ENCODE measurements around the gene GRK2.

The GRK2 gene

GRCh38 chr11:67312187-67313021 lies 46.1 kb downstream of the GRK2 start:
- no peak for TF ChIP-seq RAD21 (IDR thresholded peaks at IDR 0.05; ENCODE audit: low read depth)
- TF ChIP-seq TAF1 (IDR thresholded peaks at IDR 0.05; ENCODE audit: low read depth), result no peak
- no peak for TF ChIP-seq ZBTB7A (IDR thresholded peaks at IDR 0.05; ENCODE audit: low read depth)
- TF ChIP-seq EGR1 (IDR thresholded peaks at IDR 0.05), result no peak
- TF ChIP-seq, protein P1, sequence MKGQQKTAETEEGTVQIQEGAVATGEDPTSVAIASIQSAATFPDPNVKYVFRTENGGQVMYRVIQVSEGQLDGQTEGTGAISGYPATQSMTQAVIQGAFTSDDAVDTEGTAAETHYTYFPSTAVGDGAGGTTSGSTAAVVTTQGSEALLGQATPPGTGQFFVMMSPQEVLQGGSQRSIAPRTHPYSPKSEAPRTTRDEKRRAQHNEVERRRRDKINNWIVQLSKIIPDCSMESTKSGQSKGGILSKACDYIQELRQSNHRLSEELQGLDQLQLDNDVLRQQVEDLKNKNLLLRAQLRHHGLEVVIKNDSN (IDR thresholded peaks at IDR 0.05), result no peak
- TF ChIP-seq TCF12 (IDR thresholded peaks at IDR 0.05; ENCODE audit: low read depth), result no peak
- TF ChIP-seq, protein P2, sequence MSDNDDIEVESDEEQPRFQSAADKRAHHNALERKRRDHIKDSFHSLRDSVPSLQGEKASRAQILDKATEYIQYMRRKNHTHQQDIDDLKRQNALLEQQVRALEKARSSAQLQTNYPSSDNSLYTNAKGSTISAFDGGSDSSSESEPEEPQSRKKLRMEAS (IDR thresholded peaks at IDR 0.05), result no peak
- TF ChIP-seq NFIC (IDR thresholded peaks at IDR 0.05), result no peak
- TF ChIP-seq EP300 (IDR thresholded peaks at IDR 0.05; ENCODE audit: borderline replicate concordance), result no peak
- no peak for TF ChIP-seq TEAD4 (IDR thresholded peaks at IDR 0.05)
- TF ChIP-seq CREB1 (IDR thresholded peaks at IDR 0.05; ENCODE audit: low read depth), result no peak
- TF ChIP-seq YY1 (IDR thresholded peaks at IDR 0.05; ENCODE audit: low read depth), result no peak
- TF ChIP-seq, protein P3, sequence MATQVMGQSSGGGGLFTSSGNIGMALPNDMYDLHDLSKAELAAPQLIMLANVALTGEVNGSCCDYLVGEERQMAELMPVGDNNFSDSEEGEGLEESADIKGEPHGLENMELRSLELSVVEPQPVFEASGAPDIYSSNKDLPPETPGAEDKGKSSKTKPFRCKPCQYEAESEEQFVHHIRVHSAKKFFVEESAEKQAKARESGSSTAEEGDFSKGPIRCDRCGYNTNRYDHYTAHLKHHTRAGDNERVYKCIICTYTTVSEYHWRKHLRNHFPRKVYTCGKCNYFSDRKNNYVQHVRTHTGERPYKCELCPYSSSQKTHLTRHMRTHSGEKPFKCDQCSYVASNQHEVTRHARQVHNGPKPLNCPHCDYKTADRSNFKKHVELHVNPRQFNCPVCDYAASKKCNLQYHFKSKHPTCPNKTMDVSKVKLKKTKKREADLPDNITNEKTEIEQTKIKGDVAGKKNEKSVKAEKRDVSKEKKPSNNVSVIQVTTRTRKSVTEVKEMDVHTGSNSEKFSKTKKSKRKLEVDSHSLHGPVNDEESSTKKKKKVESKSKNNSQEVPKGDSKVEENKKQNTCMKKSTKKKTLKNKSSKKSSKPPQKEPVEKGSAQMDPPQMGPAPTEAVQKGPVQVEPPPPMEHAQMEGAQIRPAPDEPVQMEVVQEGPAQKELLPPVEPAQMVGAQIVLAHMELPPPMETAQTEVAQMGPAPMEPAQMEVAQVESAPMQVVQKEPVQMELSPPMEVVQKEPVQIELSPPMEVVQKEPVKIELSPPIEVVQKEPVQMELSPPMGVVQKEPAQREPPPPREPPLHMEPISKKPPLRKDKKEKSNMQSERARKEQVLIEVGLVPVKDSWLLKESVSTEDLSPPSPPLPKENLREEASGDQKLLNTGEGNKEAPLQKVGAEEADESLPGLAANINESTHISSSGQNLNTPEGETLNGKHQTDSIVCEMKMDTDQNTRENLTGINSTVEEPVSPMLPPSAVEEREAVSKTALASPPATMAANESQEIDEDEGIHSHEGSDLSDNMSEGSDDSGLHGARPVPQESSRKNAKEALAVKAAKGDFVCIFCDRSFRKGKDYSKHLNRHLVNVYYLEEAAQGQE (IDR thresholded peaks at IDR 0.05; ENCODE audit: low read depth), result no peak
- TF ChIP-seq FOXM1 (IDR thresholded peaks at IDR 0.05; ENCODE audit: borderline replicate concordance, low read depth), result no peak
- no peak for TF ChIP-seq CEBPB (IDR thresholded peaks at IDR 0.05)

- TF ChIP-seq FOXM1 (IDR thresholded peaks at IDR 0.05; ENCODE audit: borderline replicate concordance, low read depth) (no peak), TAF1 (IDR thresholded peaks at IDR 0.05; ENCODE audit: low read depth) (no peak), NFIC (IDR thresholded peaks at IDR 0.05) (no peak), TCF12 (IDR thresholded peaks at IDR 0.05; ENCODE audit: low read depth) (no peak), TEAD4 (IDR thresholded peaks at IDR 0.05) (no peak), CEBPB (IDR thresholded peaks at IDR 0.05) (no peak), CREB1 (IDR thresholded peaks at IDR 0.05; ENCODE audit: low read depth) (no peak), EGR1 (IDR thresholded peaks at IDR 0.05) (no peak), EP300 (IDR thresholded peaks at IDR 0.05; ENCODE audit: borderline replicate concordance) (no peak), YY1 (IDR thresholded peaks at IDR 0.05; ENCODE audit: low read depth) (no peak), ZBTB7A (IDR thresholded peaks at IDR 0.05; ENCODE audit: low read depth) (no peak), RAD21 (IDR thresholded peaks at IDR 0.05; ENCODE audit: low read depth) (no peak)
- TF ChIP-seq, protein P3 (IDR thresholded peaks at IDR 0.05; ENCODE audit: low read depth), result no peak
- TF ChIP-seq, protein P1 (IDR thresholded peaks at IDR 0.05), result no peak
- TF ChIP-seq, protein P2 (IDR thresholded peaks at IDR 0.05), result no peak
These were observed 47.0 kb downstream of the GRK2 start for GRCh38 chr11:67313125-67313890.

DNA sequence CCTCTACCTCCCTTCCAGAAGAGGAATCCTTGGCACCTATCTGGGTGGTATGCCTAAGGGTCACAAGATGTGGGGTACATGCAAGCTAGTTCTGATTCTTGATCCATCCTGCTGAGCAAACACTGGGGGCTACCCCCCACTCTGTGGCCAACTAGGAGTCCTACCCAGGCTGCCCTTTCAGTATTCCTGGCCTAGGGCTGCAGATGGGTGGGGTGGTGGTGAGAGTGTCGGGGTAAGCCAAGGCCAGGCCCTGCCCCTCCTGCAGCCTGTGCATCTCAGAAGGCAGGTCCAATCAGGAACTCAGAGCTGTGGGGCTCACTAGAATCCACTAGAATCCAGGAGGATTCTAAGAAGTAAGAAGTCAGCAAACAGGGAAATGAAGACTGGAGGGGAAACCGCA lies 47.9 kb downstream of the GRK2 start:
- TF ChIP-seq NFIC (IDR thresholded peaks at IDR 0.05) (no peak), CREB1 (IDR thresholded peaks at IDR 0.05; ENCODE audit: low read depth) (no peak), RAD21 (IDR thresholded peaks at IDR 0.05; ENCODE audit: low read depth) (no peak), ZBTB7A (IDR thresholded peaks at IDR 0.05; ENCODE audit: low read depth) (no peak), CEBPB (IDR thresholded peaks at IDR 0.05) (no peak), FOXM1 (IDR thresholded peaks at IDR 0.05; ENCODE audit: borderline replicate concordance, low read depth) (no peak), TCF12 (IDR thresholded peaks at IDR 0.05; ENCODE audit: low read depth) (no peak), YY1 (IDR thresholded peaks at IDR 0.05; ENCODE audit: low read depth) (no peak), EP300 (IDR thresholded peaks at IDR 0.05; ENCODE audit: borderline replicate concordance) (no peak), EGR1 (IDR thresholded peaks at IDR 0.05) (no peak)
- TF ChIP-seq, protein P2 (IDR thresholded peaks at IDR 0.05), result no peak
- TF ChIP-seq, protein P1 (IDR thresholded peaks at IDR 0.05), result no peak
- TF ChIP-seq, protein P3 (IDR thresholded peaks at IDR 0.05; ENCODE audit: low read depth), result no peak
